H1 (cell line): Measurements from ENCODE around the gene SLC39A13. TPM values are rescaled to one million over a fixed set of nuclear protein-coding genes. Genes with fewer than 3 reads are reported as not detected.

Experiments
- CTCF ChIA-PET: fragments of 300-600 bp; sonication (Branson Sonifier 250); formaldehyde crosslinking; loops from one replicate; lab custom pipeline; 2021; ENCODE audit not compliant: partially characterized antibody; lab: Charles Lee
- POLR2A ChIA-PET: fragments of 300-600 bp; sonication (Branson Sonifier 250); formaldehyde crosslinking; loops from one replicate; lab custom pipeline; 2021; ENCODE audit warnings: inconsistent platforms; ENCODE audit not compliant: partially characterized antibody; lab: Charles Lee
- DNase-seq, 2 experiments: peaks; one replicate each; pipeline versions ENCODE4 v3.0.0 to v3.0.0-alpha.2; 2010 to 2022; ENCODE audit warnings: low spot score in 2 of 2, low read depth in 1 of 2, mixed read lengths in 1 of 2
- FAIRE-seq: peaks from 2 replicates; lab custom pipeline; 2011; peaks lifted over from hg19 to GRCh38; lab: Jason Lieb, UNC
- H2AFZ ChIP-seq: 2 replicates; pipeline ENCODE4 v1.8.1; 2012; ENCODE audit warnings: low read length, inconsistent platforms
- H2AK5ac ChIP-seq: 2 replicates; pipeline ENCODE4 v1.6.1; 2013; ENCODE audit warnings: low read depth, low read length
- H2BK120ac ChIP-seq: replicated peaks from 2 replicates; pipeline ENCODE3; 2013; ENCODE audit warnings: low read depth, low read length, inconsistent platforms
- H2BK12ac ChIP-seq: 2 replicates; pipeline ENCODE4 v1.6.1; 2013; ENCODE audit warnings: low read depth, low read length
- H2BK15ac ChIP-seq: 2 replicates; pipeline ENCODE4 v1.6.1; 2013; ENCODE audit warnings: low read length
- H2BK20ac ChIP-seq: 2 replicates; pipeline ENCODE4 v1.6.1; 2013; ENCODE audit warnings: low read length
- H2BK5ac ChIP-seq: 2 replicates; pipeline ENCODE4 v1.6.1; 2013; ENCODE audit warnings: low read depth, low read length
- H3K14ac ChIP-seq: 2 replicates; pipeline ENCODE4 v1.6.1; 2013; ENCODE audit warnings: inconsistent platforms; ENCODE audit not compliant: insufficient read length
- H3K18ac ChIP-seq: 2 replicates; pipeline ENCODE4 v1.6.1; 2013; ENCODE audit warnings: low read length; ENCODE audit errors: extremely low read depth
- H3K23ac ChIP-seq: 2 replicates; pipeline ENCODE4 v1.6.1; 2013; ENCODE audit warnings: inconsistent platforms; ENCODE audit not compliant: insufficient read length
- H3K23me2 ChIP-seq: 2 replicates; pipeline ENCODE4 v1.6.1; 2013; ENCODE audit warnings: low read depth, low read length
- H3K27ac ChIP-seq: 2 replicates; pipeline ENCODE4 v1.6.1; 2011; ENCODE audit warnings: low read depth, low read length, inconsistent platforms
- H3K27me3 ChIP-seq, 4 experiments: replicated peaks in 1 of 4; 1 replicate in 1 of 4; 2 replicates in 3 of 4; pipeline versions ENCODE4 v1.6.1 to v1.8.1; 2011 to 2013; ENCODE audit warnings: low read length in 3 of 4, mild to moderate bottlenecking in 3 of 4, inconsistent platforms in 2 of 4, mixed read lengths in 2 of 4, moderate library complexity in 1 of 4; ENCODE audit not compliant: control insufficient read depth in 3 of 4, insufficient read depth in 3 of 4; ENCODE audit errors: extremely low read depth in 1 of 4
- H3K36me3 ChIP-seq, 4 experiments: 2 replicates each; pipeline versions ENCODE4 v1.6.1 to v1.8.1; 2011 to 2013; ENCODE audit warnings: mild to moderate bottlenecking in 4 of 4, low read length in 3 of 4, moderate library complexity in 2 of 4, control low read depth in 1 of 4, inconsistent platforms in 1 of 4; ENCODE audit not compliant: insufficient read depth in 4 of 4, control insufficient read depth in 2 of 4
- H3K4ac ChIP-seq: replicated peaks from 2 replicates; pipeline ENCODE3; 2013; ENCODE audit warnings: low read length, low read depth, mixed read lengths, inconsistent platforms; ENCODE audit not compliant: insufficient read length
- H3K4me1 ChIP-seq, 4 experiments: replicated peaks in 1 of 4; 1 replicate in 1 of 4; 2 replicates in 3 of 4; pipeline versions ENCODE4 v1.6.1 to v1.8.1; 2011 to 2013; ENCODE audit warnings: low read length in 3 of 4, inconsistent platforms in 2 of 4, mixed read lengths in 1 of 4; ENCODE audit not compliant: insufficient read depth in 4 of 4, control insufficient read depth in 3 of 4
- H3K4me2 ChIP-seq, 2 experiments: 2 replicates each; pipeline versions ENCODE4 v1.6.1 to v1.8.1; 2011 to 2013; ENCODE audit warnings: low read depth in 2 of 2, low read length in 2 of 2, control low read depth in 1 of 2, inconsistent platforms in 1 of 2, mild to moderate bottlenecking in 1 of 2; ENCODE audit not compliant: insufficient read depth in 1 of 2
- H3K4me3 ChIP-seq, 4 experiments: fragments of 200-600, 300-600 bp in 1 of 4; sonication (generic), shearing (Covaris generic), sonication (Bioruptor Twin) in 1 of 4; 2 replicates each; pipeline versions ENCODE4 v1.5.1 to v1.8.1; 2011 to 2016; ENCODE audit warnings: low read length in 4 of 4, low read depth in 3 of 4, control low read depth in 2 of 4, inconsistent platforms in 2 of 4, mild to moderate bottlenecking in 2 of 4, mixed read lengths in 1 of 4, moderate library complexity in 1 of 4; ENCODE audit not compliant: insufficient read depth in 2 of 4; ENCODE audit errors: extremely low read depth in 1 of 4
- H3K56ac ChIP-seq: replicated peaks from 2 replicates; pipeline ENCODE3; 2013; ENCODE audit warnings: low read depth, mild to moderate bottlenecking, mixed read lengths, low read length, inconsistent platforms; ENCODE audit not compliant: insufficient read length
- H3K79me1 ChIP-seq: 2 replicates; pipeline ENCODE4 v1.6.1; 2013; ENCODE audit warnings: low read depth, low read length, control low read depth
- H3K79me2 ChIP-seq, 2 experiments: 2 replicates each; pipeline versions ENCODE4 v1.6.1 to v1.8.1; 2012 to 2013; ENCODE audit warnings: low read length in 2 of 2, mild to moderate bottlenecking in 2 of 2, inconsistent platforms in 1 of 2; ENCODE audit not compliant: insufficient read depth in 2 of 2, control insufficient read depth in 1 of 2
- H3K9ac ChIP-seq, 4 experiments: replicated peaks in 1 of 4; 1 replicate in 1 of 4; 2 replicates in 3 of 4; pipeline versions ENCODE4 v1.6.1 to v1.8.1; 2011 to 2013; ENCODE audit warnings: low read depth in 3 of 4, low read length in 3 of 4, control low read depth in 2 of 4, mild to moderate bottlenecking in 2 of 4, moderate library complexity in 2 of 4, inconsistent platforms in 1 of 4; ENCODE audit errors: extremely low read depth in 1 of 4
- H3K9me3 ChIP-seq, 2 experiments: 2 replicates each; pipeline versions ENCODE4 v1.6.1 to v1.8.1; 2012 to 2013; ENCODE audit warnings: mild to moderate bottlenecking in 2 of 2, moderate library complexity in 2 of 2, control low read depth in 1 of 2, inconsistent platforms in 1 of 2, low read depth in 1 of 2, low read length in 1 of 2, mixed read lengths in 1 of 2; ENCODE audit not compliant: insufficient read depth in 2 of 2
- H4K20me1 ChIP-seq, 2 experiments: replicated peaks in 1 of 2; 2 replicates each; pipeline versions ENCODE3 to v1.8.1; 2011 to 2013; ENCODE audit warnings: inconsistent platforms in 2 of 2, low read length in 2 of 2, mild to moderate bottlenecking in 1 of 2; ENCODE audit not compliant: insufficient read depth in 2 of 2, control insufficient read depth in 1 of 2
- H4K5ac ChIP-seq: 2 replicates; pipeline ENCODE4 v1.6.1; 2013; ENCODE audit warnings: low read length, low read depth, mixed read lengths, inconsistent platforms; ENCODE audit not compliant: insufficient read length
- H4K8ac ChIP-seq: 2 replicates; pipeline ENCODE4 v1.8.0; 2013; ENCODE audit warnings: mild to moderate bottlenecking, moderate library complexity, low read length, inconsistent platforms; ENCODE audit not compliant: insufficient read depth; ENCODE audit errors: extremely low read depth
- H4K91ac ChIP-seq: replicated peaks from 2 replicates; pipeline ENCODE3; 2013; ENCODE audit warnings: low read length, mixed read lengths, inconsistent platforms; ENCODE audit not compliant: insufficient read length
- CTCF ChIP-seq, 3 experiments: IDR thresholded peaks; 1 replicate in 2 of 3; 2 replicates in 1 of 3; pipeline versions ENCODE4 v1.5.1 to v1.6.1; 2011; ENCODE audit warnings: low read length in 3 of 3, mild to moderate bottlenecking in 3 of 3, inconsistent platforms in 2 of 3, low read depth in 1 of 3, moderate library complexity in 1 of 3; ENCODE audit not compliant: insufficient read depth in 1 of 3; ENCODE audit errors: control extremely low read depth in 1 of 3
- EP300 ChIP-seq, 2 experiments: IDR thresholded peaks; 1 replicate in 1 of 2; 2 replicates in 1 of 2; pipeline ENCODE4 v1.6.1; 2011 to 2012; ENCODE audit warnings: low read depth in 2 of 2, low read length in 2 of 2, mild to moderate bottlenecking in 2 of 2, borderline replicate concordance in 1 of 2, inconsistent platforms in 1 of 2, moderate library complexity in 1 of 2
- POLR2AphosphoS5 ChIP-seq: IDR thresholded peaks from 2 replicates; pipeline ENCODE4 v1.6.1; 2011; ENCODE audit warnings: low read depth, low read length
- WGBS, 2 experiments: shearing (Covaris generic) in 1 of 2; methylation state at CpG; one replicate each; pipeline versions ENCODE4 v1.1.6 to v1.1.7; 2013 to 2015; ENCODE audit warnings: low lambda C conversion rate in 2 of 2, mixed read lengths in 2 of 2, inconsistent platforms in 1 of 2, low coverage in 1 of 2, missing lambda C conversion rate in 1 of 2; ENCODE audit not compliant: insufficient replicate concordance in 2 of 2, insufficient coverage in 1 of 2, insufficient read length in 1 of 2; ENCODE audit errors: extremely low coverage in 1 of 2, missing lambda C conversion rate in 1 of 2; 5-methylcytosine and 5-hydroxymethylcytosine counted together
- polyA plus RNA-seq, 7 experiments: library from polyadenylated mRNA; depleted of rRNA in 3 of 7; stranded (reverse) in 5 of 7; unstranded in 2 of 7; fragments of >200 nt in 5 of 7; fragments of 200-250 nt in 2 of 7; gene quantifications; 1 replicate in 5 of 7; 2 replicates in 1 of 7; 4 replicates in 1 of 7; pipeline versions ENCODE4 v1.2.1 to v1.2.3, GENCODE V29; 2011 to 2013; ENCODE audit warnings: missing spikeins in 2 of 7, mixed read lengths in 2 of 7
- total RNA-seq: library from RNA; stranded (reverse); fragmentation: NEBNext Ultra II Directional; extraction: Animal tissue kit (Norgen Biotek cat#: 25700); gene quantifications from 2 replicates; pipeline ENCODE4 v1.2.1, GENCODE V29; 2021

The SLC39A13 gene
- total and polyA plus RNA-seq, 2 of the 8 experiments (the other 6 are each of a cell fraction or from before 2014, with no cell fraction given): 23.2 to 30.0 TPM

DNA sequence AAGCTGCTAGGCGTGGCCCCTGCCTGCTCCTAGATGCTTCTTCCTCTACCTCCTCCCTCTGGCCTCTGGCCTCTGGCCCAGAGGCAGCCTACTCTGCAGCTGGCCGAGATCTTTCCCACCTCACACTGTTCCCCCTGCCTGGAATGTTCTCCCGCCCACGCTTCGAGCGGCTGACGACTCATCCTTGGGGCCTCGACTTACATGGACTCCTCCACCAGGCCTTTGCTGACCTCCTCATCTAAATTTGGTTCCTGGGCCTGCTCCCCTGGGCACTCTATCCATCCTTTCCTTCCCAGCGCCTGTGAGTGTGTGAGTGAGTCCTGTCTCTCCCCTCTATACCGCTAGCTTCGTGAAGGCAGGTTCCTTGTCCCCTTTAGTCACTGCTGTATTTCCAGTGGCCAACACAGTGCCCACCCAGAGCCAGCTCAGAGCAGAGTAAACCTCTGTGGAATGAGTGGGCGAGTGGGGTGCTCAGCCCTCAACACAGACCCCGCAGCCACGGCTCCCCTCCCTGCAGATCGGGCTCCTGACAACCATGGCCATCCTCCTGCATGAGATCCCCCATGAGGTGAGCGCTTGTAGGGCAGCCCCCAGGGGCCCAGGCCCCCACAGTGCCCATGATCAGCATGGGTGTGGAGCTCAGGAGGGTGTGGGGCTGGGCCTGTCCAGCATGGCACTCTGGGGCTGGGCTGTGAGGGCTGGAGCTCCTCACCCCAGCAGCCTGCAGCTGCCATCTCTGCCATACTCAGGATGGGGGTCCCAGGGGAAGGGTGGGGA lies 5.7 kb downstream of the SLC39A13 start:
- Histone ChIP-seq H3K23me2 (peaks cover 1% of the 10 kb centered on the region), H4K91ac (no peak overlapping the region), H3K18ac (no peak overlapping the region), H3K79me2 (no peaks in the 10 kb centered on the region; a peak in 1 of 4 replicates), H2BK20ac (no peak overlapping the region), H4K5ac (no peak overlapping the region), H4K20me1 (peaks cover 0 to 11% of the 10 kb centered on the region in 2 experiments), H2AFZ (no peak overlapping the region), H3K9ac (no peak overlapping the region), H2BK12ac (no peak overlapping the region), H3K4me1 (peaks cover 0 to 6% (median 2%) of the 10 kb centered on the region in 4 experiments; a peak in 5 of 7 replicates), H3K56ac (no peak overlapping the region), H3K14ac (no peak overlapping the region), H2BK15ac (no peak overlapping the region), H2AK5ac (no peak overlapping the region), H4K8ac (no peak overlapping the region), H2BK120ac (no peak overlapping the region), H3K36me3 (peaks cover 4 to 13% (median 10%) of the 10 kb centered on the region in 4 experiments; a peak in 6 of 8 replicates), H3K4ac (no peak overlapping the region), H3K79me1 (no peaks in the 10 kb centered on the region), H3K9me3 (no peaks in the 10 kb centered on the region), H2BK5ac (no peak overlapping the region), H3K23ac (no peak overlapping the region), H3K27ac (no peak overlapping the region), H3K4me3 (no peak overlapping the region), H3K4me2 (no peak overlapping the region), H3K27me3 (no peaks in the 10 kb centered on the region)
- ChIA-PET CTCF (interaction anchor here (0.9 to 6.2 kb wide), 4 partner anchors 12 to 79 kb away, joined by 3 to 59 read pairs (median 7); partner anchors contain the start of gene PSMC3), POLR2A (interaction anchor here (1.0 to 12.8 kb wide), 3 partner anchors 10 to 21 kb away, joined by 3 to 140 read pairs (median 3); partner anchors contain the start of gene PSMC3)
- TF ChIP-seq EP300 (IDR thresholded peaks at IDR 0.05; ENCODE audit: borderline replicate concordance in 1 of 2, low read depth in 2 of 2, low read length in 2 of 2) (no peak), CTCF (IDR thresholded peaks at IDR 0.05; ENCODE audit: control extremely low read depth in 1 of 3, insufficient read depth in 1 of 3, low read depth in 1 of 3, low read length in 3 of 3) (no peak), POLR2AphosphoS5 (0 out of 2 replicates have a peak, but pooled peaks have one; percentile 2)
- DNase-seq (no peak), FAIRE-seq (no peak)
- whole genome bisulfite sequencing, 2 experiments: 94% methylated on average over 16 of the region's 16 CpGs; no CpG with 5 or more reads in 1 of the 2 experiments
